ENCODE measurements around the gene DDX39B. TPM values are rescaled to one million over a fixed set of nuclear protein-coding genes. Genes with fewer than 3 reads are reported as not detected.

The DDX39B gene
- total RNA-seq, 2 donors from 2014 or later, result 213 to 422 TPM

- no peak for TF ChIP-seq CTCF (IDR thresholded peaks at IDR 0.05)
- Histone ChIP-seq H3K9ac (ENCODE audit: low read depth in 2 of 2, low read length in 2 of 2) (no peak overlapping the region), H3K36me3 (peaks cover 38% of the 10 kb centered on the region), H3K27ac (no peak overlapping the region), H3K4me1 (no peaks in the 10 kb centered on the region), H3K27me3 (no peaks in the 10 kb centered on the region), H3K9me3 (no peaks in the 10 kb centered on the region), H3K4me3 (no peak overlapping the region)
- DNase-seq, result no peak
- intact Hi-C loops (cut with DNase I), result no loop called here
Observed at GRCh38 chr6:31531162-31531561, 10.6 kb downstream of the DDX39B start.

DNA sequence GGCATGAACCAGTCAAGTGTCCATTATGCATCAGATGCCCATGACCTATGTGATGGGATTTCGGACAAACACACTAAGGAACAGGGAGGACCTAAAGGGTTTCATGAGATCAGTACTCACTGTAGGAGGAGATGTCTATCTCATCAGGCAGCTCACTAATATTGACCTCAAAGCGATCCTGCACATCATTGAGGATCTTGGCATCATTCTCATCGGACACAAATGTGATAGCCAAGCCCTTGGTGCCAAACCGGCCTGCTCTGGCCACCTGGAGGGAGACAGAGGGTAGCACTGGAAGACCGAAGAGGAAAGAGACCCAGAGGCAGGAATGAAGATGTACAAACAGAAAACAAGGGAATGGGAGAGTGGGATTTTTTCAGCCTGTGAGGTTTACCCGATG lies 11.1 kb downstream of the DDX39B start:
- H3K27ac ChIP-seq, result no peak overlapping the region
- no peak for TF ChIP-seq CTCF (IDR thresholded peaks at IDR 0.05)
- H3K36me3 ChIP-seq, result peaks cover 33% of the 10 kb centered on the region
- intact Hi-C loops (cut with DNase I), result no loop called here
- no peak overlapping the region for H3K9ac ChIP-seq (ENCODE audit: low read depth in 2 of 2, low read length in 2 of 2)
- no peaks in the 10 kb centered on the region for H3K27me3 ChIP-seq
- H3K9me3 ChIP-seq, result no peaks in the 10 kb centered on the region
- H3K4me1 ChIP-seq, result no peaks in the 10 kb centered on the region
- DNase-seq, result no peak
- H3K4me3 ChIP-seq, result no peak overlapping the region

GRCh38 chr6:31529329-31530150 lies 12.3 kb downstream of the DDX39B start:
- Histone ChIP-seq H3K9ac (ENCODE audit: low read depth in 2 of 2, low read length in 2 of 2) (no peak overlapping the region), H3K27me3 (no peaks in the 10 kb centered on the region), H3K9me3 (no peaks in the 10 kb centered on the region), H3K4me1 (no peaks in the 10 kb centered on the region), H3K4me3 (no peak overlapping the region), H3K36me3 (peaks cover 22% of the 10 kb centered on the region), H3K27ac (no peak overlapping the region)
- intact Hi-C loops (cut with DNase I), result no loop called here
- DNase-seq, result no peak
- no peak for TF ChIP-seq CTCF (IDR thresholded peaks at IDR 0.05)

DNA sequence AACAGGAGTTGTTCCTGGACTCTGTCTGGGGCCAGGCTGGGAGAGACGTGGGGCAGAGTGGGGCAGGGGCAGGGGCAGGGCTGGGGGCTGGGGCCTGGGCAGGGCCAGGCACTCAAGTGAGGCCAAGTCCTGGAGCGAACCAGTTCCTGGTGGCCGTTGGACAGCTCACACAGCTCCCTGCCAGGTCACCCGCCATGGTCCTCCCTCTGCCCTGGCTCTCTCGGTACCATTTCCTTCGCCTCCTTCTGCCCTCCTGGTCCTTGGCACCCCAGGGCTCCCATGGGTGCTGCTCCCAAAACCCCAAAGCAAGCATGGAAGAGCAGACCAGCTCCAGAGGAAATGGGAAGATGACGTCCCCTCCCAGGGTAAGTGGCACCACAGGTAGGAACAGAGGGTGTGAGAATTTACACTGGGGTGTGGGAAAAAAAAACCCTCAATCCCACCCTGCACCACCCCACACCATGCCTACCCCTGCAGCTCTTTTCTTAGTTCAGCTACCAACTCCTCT lies 12.9 kb downstream of the DDX39B start, which contains the start of gene MCCD1:
MCCD1 (plus strand) TSS at position 142 of the 508 bp plus-strand sequence; CDS start at position 195, 53 bp downstream.
- H3K4me1 ChIP-seq, result no peaks in the 10 kb centered on the region
- no peaks in the 10 kb centered on the region for H3K27me3 ChIP-seq
- intact Hi-C loops (cut with DNase I), result no loop called here
- no peak within 1 kb of the TSS for H3K27ac ChIP-seq
- no peak within 1 kb of the TSS for H3K4me3 ChIP-seq
- DNase-seq, result no peak
- TF ChIP-seq CTCF (IDR thresholded peaks at IDR 0.05), result no peak
- H3K9me3 ChIP-seq, result no peaks in the 10 kb centered on the region
- peaks cover 15% of the 10 kb centered on the region for H3K36me3 ChIP-seq
- H3K9ac ChIP-seq (ENCODE audit: low read depth in 2 of 2, low read length in 2 of 2), result no peak within 1 kb of the TSS

DNA sequence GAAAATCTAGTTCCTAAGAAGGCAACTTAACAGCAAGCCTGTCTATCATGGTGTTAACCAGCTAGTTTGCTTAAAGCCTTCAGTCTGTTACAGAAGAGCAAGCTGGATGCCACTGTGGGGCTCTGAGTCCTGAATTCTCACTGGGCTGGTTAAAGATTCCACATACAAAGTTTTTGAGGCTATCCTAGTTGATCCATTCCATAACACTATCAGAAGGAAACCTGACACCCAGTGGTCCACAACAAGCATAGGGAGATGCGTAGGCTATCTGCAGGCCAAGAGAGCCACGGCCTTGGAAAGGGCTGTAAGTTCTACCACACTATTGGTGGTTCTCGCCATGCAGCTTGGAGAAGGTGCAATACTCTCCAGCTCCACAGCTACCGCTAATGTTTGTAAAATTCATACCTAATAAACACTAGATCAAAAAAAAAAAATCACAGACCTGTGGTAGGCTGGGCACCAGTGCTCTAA lies 13.5 kb downstream of the DDX39B start:
- H3K9me3 ChIP-seq, result no peaks in the 10 kb centered on the region
- no peaks in the 10 kb centered on the region for H3K4me1 ChIP-seq
- no peak overlapping the region for H3K27ac ChIP-seq
- no peak overlapping the region for H3K4me3 ChIP-seq
- H3K36me3 ChIP-seq, result peaks cover 15% of the 10 kb centered on the region
- DNase-seq, result no peak
- no peak for TF ChIP-seq CTCF (IDR thresholded peaks at IDR 0.05)
- H3K9ac ChIP-seq (ENCODE audit: low read depth in 2 of 2, low read length in 2 of 2), result no peak overlapping the region
- no peaks in the 10 kb centered on the region for H3K27me3 ChIP-seq
- intact Hi-C loops (cut with DNase I), result no loop called here
